RPMI7951 (cell line): Measurements from ENCODE around the gene CAPN11. TPM values are rescaled to one million over a fixed set of nuclear protein-coding genes. Genes with fewer than 3 reads are reported as not detected.

Experiments
- DNase-seq: peaks from one replicate; pipeline ENCODE4 v3.0.0-alpha.2; 2012; ENCODE audit warnings: low read depth
- total RNA-seq: library from RNA; depleted of rRNA; stranded (reverse); fragments of >200 nt; shearing (Covaris generic); gene quantifications from 2 replicates; pipeline ENCODE4 v1.2.3, GENCODE V29; 2014

CAPN11 gene
- total RNA-seq, 1 experiment from 2014 or later: not detected

GRCh38 chr6:44156494-44157151 lies 2.0 kb upstream of the CAPN11 start:
- DNase-seq: no peak

GRCh38 chr6:44157152-44157521 lies 1.5 kb upstream of the CAPN11 start:
- DNase-seq: no peak

- DNase-seq: peak; percentile 71
These were observed 3.3 kb downstream of the CAPN11 start for GRCh38 chr6:44161997-44162338.

- DNase-seq: peak; percentile 24
These were observed 4.4 kb downstream of the CAPN11 start for GRCh38 chr6:44162876-44163625.

GRCh38 chr6:44166116-44166515 lies 7.5 kb downstream of the CAPN11 start:
- no peak for DNase-seq

GRCh38 chr6:44166591-44167184 lies 8.1 kb downstream of the CAPN11 start:
- DNase-seq: peak; percentile 67

GRCh38 chr6:44167567-44167966 lies 8.9 kb downstream of the CAPN11 start:
- DNase-seq: no peak

- no peak for DNase-seq
These were observed 10.5 kb downstream of the CAPN11 start for GRCh38 chr6:44169154-44169553.

GRCh38 chr6:44169886-44170570 lies 11.4 kb downstream of the CAPN11 start:
- DNase-seq: no peak

GRCh38 chr6:44171899-44172546 lies 13.4 kb downstream of the CAPN11 start:
- no peak for DNase-seq

GRCh38 chr6:44172731-44173500 lies 14.3 kb downstream of the CAPN11 start:
- DNase-seq: peak; percentile 83

- no peak for DNase-seq
These were observed 17.6 kb downstream of the CAPN11 start for GRCh38 chr6:44176130-44176761.

- DNase-seq: no peak
These were observed 18.3 kb downstream of the CAPN11 start for GRCh38 chr6:44176762-44177509.

GRCh38 chr6:44177691-44178423 lies 19.2 kb downstream of the CAPN11 start:
- peak; percentile 51 for DNase-seq

- no peak for DNase-seq
These were observed 19.9 kb downstream of the CAPN11 start for GRCh38 chr6:44178424-44179071.

- peak; percentile 37 for DNase-seq
These were observed 20.5 kb downstream of the CAPN11 start for GRCh38 chr6:44179072-44179536.

GRCh38 chr6:44179648-44180047 lies 21.0 kb downstream of the CAPN11 start:
- DNase-seq: no peak

- no peak for DNase-seq
These were observed 21.8 kb downstream of the CAPN11 start for GRCh38 chr6:44180406-44180805.

GRCh38 chr6:44180886-44181285 lies 22.3 kb downstream of the CAPN11 start:
- DNase-seq: no peak
